ENCODE results near the gene TAF1D.

GRCh38 chr11:93704237-93704636, 37.1 kb downstream of the TAF1D start:
- TF ChIP-seq, protein P1, sequence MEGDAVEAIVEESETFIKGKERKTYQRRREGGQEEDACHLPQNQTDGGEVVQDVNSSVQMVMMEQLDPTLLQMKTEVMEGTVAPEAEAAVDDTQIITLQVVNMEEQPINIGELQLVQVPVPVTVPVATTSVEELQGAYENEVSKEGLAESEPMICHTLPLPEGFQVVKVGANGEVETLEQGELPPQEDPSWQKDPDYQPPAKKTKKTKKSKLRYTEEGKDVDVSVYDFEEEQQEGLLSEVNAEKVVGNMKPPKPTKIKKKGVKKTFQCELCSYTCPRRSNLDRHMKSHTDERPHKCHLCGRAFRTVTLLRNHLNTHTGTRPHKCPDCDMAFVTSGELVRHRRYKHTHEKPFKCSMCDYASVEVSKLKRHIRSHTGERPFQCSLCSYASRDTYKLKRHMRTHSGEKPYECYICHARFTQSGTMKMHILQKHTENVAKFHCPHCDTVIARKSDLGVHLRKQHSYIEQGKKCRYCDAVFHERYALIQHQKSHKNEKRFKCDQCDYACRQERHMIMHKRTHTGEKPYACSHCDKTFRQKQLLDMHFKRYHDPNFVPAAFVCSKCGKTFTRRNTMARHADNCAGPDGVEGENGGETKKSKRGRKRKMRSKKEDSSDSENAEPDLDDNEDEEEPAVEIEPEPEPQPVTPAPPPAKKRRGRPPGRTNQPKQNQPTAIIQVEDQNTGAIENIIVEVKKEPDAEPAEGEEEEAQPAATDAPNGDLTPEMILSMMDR (IDR thresholded peaks at IDR 0.05): no peak
- TF ChIP-seq POLR2AphosphoS5 (IDR thresholded peaks at IDR 0.05) (no peak), POLR2A (IDR thresholded peaks at IDR 0.05) (no peak)

All from breast epithelium (tissue), 3 donors.